ENCODE measurements around the gene ANKK1. TPM values are rescaled to one million over a fixed set of nuclear protein-coding genes. Genes with fewer than 3 reads are reported as not detected.

ANKK1 gene
- total and polyA plus RNA-seq, 9 of the 15 experiments (the other 6 are each of a cell fraction or from before 2014, with no cell fraction given), result not detected

DNA sequence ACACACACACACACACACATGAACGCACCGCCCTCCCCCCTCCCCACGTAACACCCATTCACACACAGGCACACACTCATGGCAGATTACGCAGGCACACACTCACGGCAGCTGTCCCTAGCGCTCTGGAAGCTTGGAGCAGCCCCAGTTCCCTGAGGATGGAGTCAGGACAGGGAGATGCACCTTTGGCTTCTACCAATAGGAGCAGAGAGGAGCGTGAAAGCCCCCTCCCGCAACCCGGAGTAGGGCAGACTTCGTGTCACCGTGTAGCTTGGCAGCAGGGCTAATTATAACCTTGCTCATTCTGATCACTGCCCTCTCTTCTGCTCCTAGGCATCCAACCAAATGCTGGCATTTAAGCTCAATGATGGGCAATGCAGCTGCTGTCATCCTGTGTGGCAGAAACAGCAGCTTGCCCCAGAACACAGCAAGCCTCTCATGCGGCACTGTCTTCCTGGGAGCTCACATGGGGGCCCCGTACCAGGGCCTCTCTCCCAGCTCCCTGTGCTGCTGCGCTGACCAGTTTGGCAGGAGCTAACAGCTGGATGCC lies 31.9 kb downstream of the ANKK1 start (continued):
- no peak for TF ChIP-seq MAZ (CRISPR knock-in tag; conservative IDR thresholded peaks at IDR 0.05 in 1 of 2, IDR thresholded peaks at IDR 0.05 in 1 of 2)
- TF ChIP-seq, protein P1, sequence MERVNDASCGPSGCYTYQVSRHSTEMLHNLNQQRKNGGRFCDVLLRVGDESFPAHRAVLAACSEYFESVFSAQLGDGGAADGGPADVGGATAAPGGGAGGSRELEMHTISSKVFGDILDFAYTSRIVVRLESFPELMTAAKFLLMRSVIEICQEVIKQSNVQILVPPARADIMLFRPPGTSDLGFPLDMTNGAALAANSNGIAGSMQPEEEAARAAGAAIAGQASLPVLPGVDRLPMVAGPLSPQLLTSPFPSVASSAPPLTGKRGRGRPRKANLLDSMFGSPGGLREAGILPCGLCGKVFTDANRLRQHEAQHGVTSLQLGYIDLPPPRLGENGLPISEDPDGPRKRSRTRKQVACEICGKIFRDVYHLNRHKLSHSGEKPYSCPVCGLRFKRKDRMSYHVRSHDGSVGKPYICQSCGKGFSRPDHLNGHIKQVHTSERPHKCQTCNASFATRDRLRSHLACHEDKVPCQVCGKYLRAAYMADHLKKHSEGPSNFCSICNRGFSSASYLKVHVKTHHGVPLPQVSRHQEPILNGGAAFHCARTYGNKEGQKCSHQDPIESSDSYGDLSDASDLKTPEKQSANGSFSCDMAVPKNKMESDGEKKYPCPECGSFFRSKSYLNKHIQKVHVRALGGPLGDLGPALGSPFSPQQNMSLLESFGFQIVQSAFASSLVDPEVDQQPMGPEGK (CRISPR knock-in tag; IDR thresholded peaks at IDR 0.05; ENCODE audit: borderline replicate concordance), result no peak
- no peak for TF ChIP-seq ERF (CRISPR knock-in tag; IDR thresholded peaks at IDR 0.05)
- TF ChIP-seq ZNF41 (CRISPR knock-in tag; conservative IDR thresholded peaks at IDR 0.05), result no peak
- TF ChIP-seq FOXA1 (IDR thresholded peaks at IDR 0.05; ENCODE audit: borderline replicate concordance), result no peak
- TF ChIP-seq TAF1 (IDR thresholded peaks at IDR 0.05; ENCODE audit: control insufficient read depth, extremely low read depth, insufficient read depth, low read length, severe bottlenecking), result no peak
- no peak for TF ChIP-seq SAP30 (IDR thresholded peaks at IDR 0.05; ENCODE audit: borderline replicate concordance, insufficient read depth, low read depth, low read length, poor library complexity, severe bottlenecking)
- no peak for TF ChIP-seq HNRNPH1 (optimal IDR thresholded peaks at IDR 0.05; ENCODE audit: low read depth, low read length)
- no peak for TF ChIP-seq DNMT1 (IDR thresholded peaks at IDR 0.05)
- no peak for TF ChIP-seq MTA3 (IDR thresholded peaks at IDR 0.05; ENCODE audit: borderline replicate concordance)
